Liver (tissue), 9 donors: Measurements from ENCODE around the gene MUC7. TPM values are rescaled to one million over a fixed set of nuclear protein-coding genes. Genes with fewer than 3 reads are reported as not detected.
"Not testable (repeated sequence)": the region's sequence is repeated elsewhere in the genome, so short reads cannot be mapped to it uniquely, and the experiment has no call there.

Experiments used
- DNase-seq: peaks from one replicate; pipeline ENCODE4 v3.0.0-alpha.2; 2017; ENCODE audit warnings: low spot score
- H3K27ac ChIP-seq, 2 donors: one replicate each; pipeline ENCODE4 v1.7.0; 2013; ENCODE audit warnings: inconsistent platforms in 2 of 2, low read length in 2 of 2, control low read depth in 1 of 2, low read depth in 1 of 2, mild to moderate bottlenecking in 1 of 2
- H3K27me3 ChIP-seq, 4 donors: one replicate each; pipeline versions ENCODE4 v1.6.1 to v1.7.0; 2013; ENCODE audit warnings: low read length in 3 of 4, inconsistent platforms in 1 of 4, mild to moderate bottlenecking in 1 of 4, moderate library complexity in 1 of 4; ENCODE audit not compliant: control insufficient read depth in 4 of 4, insufficient read depth in 4 of 4
- H3K36me3 ChIP-seq, 4 donors: one replicate each; pipeline versions ENCODE4 v1.6.1 to v1.7.0; 2013; ENCODE audit warnings: low read length in 3 of 4, mild to moderate bottlenecking in 3 of 4, low read depth in 1 of 4, moderate library complexity in 1 of 4; ENCODE audit not compliant: control insufficient read depth in 4 of 4, insufficient read depth in 3 of 4
- H3K4me1 ChIP-seq, 4 donors: one replicate each; pipeline versions ENCODE4 v1.6.1 to v1.7.0; 2013; ENCODE audit warnings: low read length in 3 of 4, mild to moderate bottlenecking in 3 of 4, moderate library complexity in 1 of 4; ENCODE audit not compliant: control insufficient read depth in 4 of 4, insufficient read depth in 4 of 4
- H3K4me3 ChIP-seq, 3 donors: one replicate each; pipeline versions ENCODE4 v1.6.1 to v1.7.0; 2013; ENCODE audit warnings: low read length in 3 of 3, control low read depth in 1 of 3, low read depth in 1 of 3, mild to moderate bottlenecking in 1 of 3
- H3K9ac ChIP-seq, 2 donors: one replicate each; pipeline ENCODE4 v1.7.0; 2013; ENCODE audit warnings: low read length in 2 of 2, mild to moderate bottlenecking in 2 of 2, moderate library complexity in 2 of 2, control low read depth in 1 of 2, low read depth in 1 of 2
- H3K9me3 ChIP-seq, 4 donors: one replicate each; pipeline versions ENCODE4 v1.6.1 to v1.7.0; 2013; ENCODE audit warnings: low read length in 3 of 4; ENCODE audit not compliant: control insufficient read depth in 4 of 4
- CTCF ChIP-seq: fragments of 150-350 bp; IDR thresholded peaks from 2 replicates; pipeline ENCODE4 v1.5.1; 2017; ENCODE audit warnings: improper control_type of control experiment, low read depth, low read length; ENCODE audit not compliant: missing input control
- EGR1 ChIP-seq, 2 donors: IDR thresholded peaks; 2 replicates each; pipeline ENCODE4 v1.6.1; 2016 to 2018; ENCODE audit warnings: antibody characterized with exemption in 2 of 2, low read depth in 2 of 2
- FOXA1 ChIP-seq: IDR thresholded peaks from 2 replicates; pipeline ENCODE4 v1.6.1; 2016; ENCODE audit warnings: antibody characterized with exemption
- FOXA2 ChIP-seq: IDR thresholded peaks from 2 replicates; pipeline ENCODE4 v1.6.1; 2016; ENCODE audit warnings: antibody characterized with exemption
- GABPA ChIP-seq, 2 donors: IDR thresholded peaks in 1 of 2; conservative IDR thresholded peaks in 1 of 2; 2 replicates each; pipeline ENCODE4 v1.6.1; 2016; ENCODE audit warnings: antibody characterized with exemption in 2 of 2, mild to moderate bottlenecking in 1 of 2, moderate library complexity in 1 of 2
- JUND ChIP-seq, 2 donors: IDR thresholded peaks; 2 replicates each; pipeline ENCODE4 v1.6.1; 2016; ENCODE audit warnings: antibody characterized with exemption in 2 of 2
- NR2F2 ChIP-seq: IDR thresholded peaks from 2 replicates; pipeline ENCODE4 v1.6.1; 2016; ENCODE audit warnings: antibody characterized with exemption
- REST ChIP-seq: IDR thresholded peaks from 2 replicates; pipeline ENCODE4 v1.6.1; 2016; ENCODE audit warnings: antibody characterized with exemption, mild to moderate bottlenecking
- RXRA ChIP-seq, 2 donors: IDR thresholded peaks; 2 replicates each; pipeline ENCODE4 v1.6.1; 2017 to 2018; ENCODE audit warnings: antibody characterized with exemption in 2 of 2, mild to moderate bottlenecking in 1 of 2
- SP1 ChIP-seq: IDR thresholded peaks from 2 replicates; pipeline ENCODE4 v1.6.1; 2018; ENCODE audit warnings: antibody characterized with exemption, mild to moderate bottlenecking
- YY1 ChIP-seq: IDR thresholded peaks from 2 replicates; pipeline ENCODE4 v1.6.1; 2016; ENCODE audit warnings: antibody characterized with exemption, mild to moderate bottlenecking
- WGBS: extraction: QIAGEN DNeasy Blood & Tissue Kit; methylation state at CpG from one replicate; pipeline ENCODE4 v1.1.7; 2013; 5-methylcytosine and 5-hydroxymethylcytosine counted together
- polyA plus RNA-seq, 2 donors: library from polyadenylated mRNA; stranded (reverse) in 1 of 2; unstranded in 1 of 2; fragments of 200-250 nt in 1 of 2; fragments of >200 nt in 1 of 2; fragmentation: Nextera tagmentation in 1 of 2; extraction: Ambion mirVana in 1 of 2; gene quantifications; one replicate each; pipeline versions ENCODE4 v1.2.1 to v1.2.3, GENCODE V29; 2013 to 2015
- total RNA-seq, 2 donors: library from RNA; depleted of rRNA; stranded (reverse); fragments of >200 nt; gene quantifications; one replicate each; pipeline ENCODE4 v1.2.3, GENCODE V29; 2014
- TF ChIP-seq, protein P1 (sequence below): IDR thresholded peaks from 2 replicates; pipeline ENCODE4 v1.6.1; 2016; ENCODE audit warnings: antibody characterized with exemption
- TF ChIP-seq, protein P2 (sequence below): IDR thresholded peaks from 2 replicates; pipeline ENCODE4 v1.6.1; 2016; ENCODE audit warnings: antibody characterized with exemption
- donor health status: healthy.
- donor health status: healthy.
- donor health status: healthy.
- donor health status: healthy.
- donor health status: healthy.

The MUC7 gene
- total and polyA plus RNA-seq, 4 donors, result not detected

GRCh38 chr4:70488748-70489147 lies 16.8 kb downstream of the MUC7 start:
- H3K4me3 ChIP-seq, result no peak overlapping the region
- H3K9me3 ChIP-seq, result no peaks in the 10 kb centered on the region
- no peak for DNase-seq
- H3K27ac ChIP-seq, result no peak overlapping the region
- H3K9ac ChIP-seq, result no peak overlapping the region
- no peaks in the 10 kb centered on the region for H3K36me3 ChIP-seq
- H3K4me1 ChIP-seq, result no peaks in the 10 kb centered on the region
- TF ChIP-seq GABPA (IDR thresholded peaks at IDR 0.05 in 1 of 2, conservative IDR thresholded peaks at IDR 0.05 in 1 of 2) (no peak), CTCF (no peak), YY1 (no peak), REST (no peak), SP1 (no peak)
- 69% methylated on average over 3 of the region's 3 CpGs for WGBS
- no peaks in the 10 kb centered on the region for H3K27me3 ChIP-seq

DNA sequence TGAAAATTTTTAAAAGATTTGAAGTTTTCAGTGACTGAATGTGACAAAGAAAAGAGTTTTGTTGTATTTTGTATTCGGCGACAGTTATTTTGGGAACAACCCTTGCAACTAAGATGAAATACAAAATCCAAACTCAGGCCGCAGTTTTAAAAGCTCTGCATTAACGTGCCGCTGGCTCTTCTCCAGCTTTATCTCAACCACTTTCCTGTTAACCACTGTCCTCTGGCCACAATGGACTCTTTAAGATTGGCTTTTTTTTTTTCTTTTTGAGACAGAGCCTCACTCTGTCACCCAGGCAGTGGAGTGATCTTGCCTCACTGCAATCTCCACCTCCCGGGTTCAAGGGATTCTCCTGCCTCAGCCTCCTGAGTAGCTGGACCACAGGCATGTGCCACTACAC lies 24.2 kb downstream of the MUC7 start:
- Histone ChIP-seq H3K9me3 (no peaks in the 10 kb centered on the region), H3K27ac (no peak overlapping the region), H3K4me3 (no peak overlapping the region), H3K4me1 (no peaks in the 10 kb centered on the region), H3K36me3 (no peaks in the 10 kb centered on the region), H3K9ac (no peak overlapping the region), H3K27me3 (peaks cover 0 to 2% (median 0%) of the 10 kb centered on the region in 4 donors)
- WGBS, result 77% methylated on average over 6 of the region's 6 CpGs
- no peak for DNase-seq
- TF ChIP-seq FOXA1, result no peak

DNA sequence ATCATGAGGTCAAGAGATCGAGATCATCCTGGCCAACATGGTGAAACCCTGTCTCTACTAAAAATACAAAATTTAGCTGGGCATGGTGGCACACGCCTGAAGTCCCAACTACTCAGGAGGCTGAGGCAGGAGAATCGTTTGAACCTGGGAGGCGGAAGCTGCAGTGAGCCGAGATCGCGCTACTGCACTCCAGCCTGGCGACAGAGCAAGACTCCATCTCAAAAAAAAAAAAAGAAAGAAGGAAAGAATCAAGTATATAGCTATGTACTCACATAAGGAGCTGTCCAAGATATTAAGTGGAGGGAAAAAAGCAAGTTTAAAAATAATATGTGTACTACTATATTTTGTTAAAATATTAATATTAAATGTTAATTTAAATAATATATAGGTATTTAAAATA lies 29.8 kb downstream of the MUC7 start:
- H3K4me1 ChIP-seq, H3K27ac ChIP-seq, H3K9me3 ChIP-seq, H3K4me3 ChIP-seq, H3K36me3 ChIP-seq, DNase-seq, H3K9ac ChIP-seq, H3K27me3 ChIP-seq: not testable (repeated sequence)
- WGBS, result 92% methylated on average over 8 of the region's 8 CpGs

DNA sequence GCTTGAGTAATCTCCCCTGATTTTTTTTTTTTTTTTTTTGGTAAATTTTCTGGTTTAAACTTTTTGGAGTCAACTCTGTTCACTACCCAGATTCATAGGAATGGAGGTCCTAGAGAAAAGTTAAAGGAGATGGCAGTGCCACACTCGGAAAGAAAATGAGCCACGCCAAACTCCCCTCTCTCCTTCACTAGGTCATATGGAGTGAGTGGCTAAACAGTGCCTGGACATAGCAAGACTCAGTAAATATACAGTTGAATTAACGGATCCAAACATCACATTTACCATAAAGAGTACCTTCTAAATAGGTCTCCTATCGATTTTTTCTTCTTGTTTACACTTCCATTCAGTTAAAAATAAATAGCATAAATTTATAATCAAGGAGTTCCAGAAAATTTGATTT lies 32.7 kb downstream of the MUC7 start:
- Histone ChIP-seq H3K36me3 (no peaks in the 10 kb centered on the region), H3K27ac (no peak overlapping the region), H3K27me3 (peaks cover 0 to 2% (median 0%) of the 10 kb centered on the region in 4 donors), H3K4me3 (no peak overlapping the region), H3K4me1 (no peaks in the 10 kb centered on the region), H3K9ac (peak overlapping the region in 1 of 2 donors; percentile 25), H3K9me3 (no peaks in the 10 kb centered on the region)
- WGBS, result 38% methylated on average over 4 of the region's 4 CpGs
- DNase-seq, result no peak
- TF ChIP-seq SP1 (no peak), GABPA (IDR thresholded peaks at IDR 0.05 in 1 of 2, conservative IDR thresholded peaks at IDR 0.05 in 1 of 2) (no peak), FOXA2 (no peak), RXRA (IDR thresholded peaks at IDR 0.05) (no peak), EGR1 (IDR thresholded peaks at IDR 0.05; ENCODE audit: low read depth in 2 of 2) (no peak), FOXA1 (no peak), JUND (IDR thresholded peaks at IDR 0.05) (no peak), CTCF (no peak), YY1 (no peak), NR2F2 (no peak)
- TF ChIP-seq, protein P1, sequence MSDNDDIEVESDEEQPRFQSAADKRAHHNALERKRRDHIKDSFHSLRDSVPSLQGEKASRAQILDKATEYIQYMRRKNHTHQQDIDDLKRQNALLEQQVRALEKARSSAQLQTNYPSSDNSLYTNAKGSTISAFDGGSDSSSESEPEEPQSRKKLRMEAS, result no peak
- TF ChIP-seq, protein P2, sequence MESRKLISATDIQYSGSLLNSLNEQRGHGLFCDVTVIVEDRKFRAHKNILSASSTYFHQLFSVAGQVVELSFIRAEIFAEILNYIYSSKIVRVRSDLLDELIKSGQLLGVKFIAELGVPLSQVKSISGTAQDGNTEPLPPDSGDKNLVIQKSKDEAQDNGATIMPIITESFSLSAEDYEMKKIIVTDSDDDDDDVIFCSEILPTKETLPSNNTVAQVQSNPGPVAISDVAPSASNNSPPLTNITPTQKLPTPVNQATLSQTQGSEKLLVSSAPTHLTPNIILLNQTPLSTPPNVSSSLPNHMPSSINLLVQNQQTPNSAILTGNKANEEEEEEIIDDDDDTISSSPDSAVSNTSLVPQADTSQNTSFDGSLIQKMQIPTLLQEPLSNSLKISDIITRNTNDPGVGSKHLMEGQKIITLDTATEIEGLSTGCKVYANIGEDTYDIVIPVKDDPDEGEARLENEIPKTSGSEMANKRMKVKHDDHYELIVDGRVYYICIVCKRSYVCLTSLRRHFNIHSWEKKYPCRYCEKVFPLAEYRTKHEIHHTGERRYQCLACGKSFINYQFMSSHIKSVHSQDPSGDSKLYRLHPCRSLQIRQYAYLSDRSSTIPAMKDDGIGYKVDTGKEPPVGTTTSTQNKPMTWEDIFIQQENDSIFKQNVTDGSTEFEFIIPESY, result no peak
